Middle frontal gyrus (tissue), 1 donor: Measurements from ENCODE around the gene LGI4.

Experiments
- DNase-seq: peaks from one replicate; pipeline ENCODE4 v3.0.0-alpha.2; 2015; ENCODE audit warnings: low spot score; ENCODE audit errors: extremely low spot score

Gene LGI4

GRCh38 chr19:35134601-35135242 lies at the start of gene LGI4:
Gene LGI4, minus strand, starts transcription at chr19:35135059. Its CDS starts 379 bp downstream, at chr19:35134680.
- DNase-seq: no peak

- no peak for DNase-seq
Measured at GRCh38 chr19:35184267-35184666, 49.4 kb upstream of the LGI4 start.

DNA sequence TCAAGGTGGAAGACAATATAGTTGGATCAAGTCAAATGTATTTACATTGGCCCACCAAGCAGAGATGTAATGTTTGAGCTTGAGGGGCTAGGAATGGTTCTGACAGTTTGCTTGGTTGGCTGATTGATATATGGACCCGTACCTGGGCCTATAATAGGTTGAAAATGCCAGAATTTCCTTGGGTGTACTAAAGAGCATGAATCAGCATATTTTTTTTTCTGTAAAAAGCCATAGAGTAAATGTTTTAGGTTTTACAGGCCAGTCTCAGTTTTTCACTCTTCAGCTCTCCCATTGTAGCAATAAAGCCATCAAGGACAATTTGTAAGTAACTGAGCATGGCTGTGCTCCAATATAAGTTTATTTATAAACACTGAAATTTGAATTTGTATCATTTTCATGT lies 46.5 kb upstream of the LGI4 start:
- no peak for DNase-seq

GRCh38 chr19:35179830-35180229 lies 45.0 kb upstream of the LGI4 start:
- DNase-seq: no peak

- DNase-seq: no peak
Measured at GRCh38 chr19:35178701-35179100, 43.8 kb upstream of the LGI4 start.

DNA sequence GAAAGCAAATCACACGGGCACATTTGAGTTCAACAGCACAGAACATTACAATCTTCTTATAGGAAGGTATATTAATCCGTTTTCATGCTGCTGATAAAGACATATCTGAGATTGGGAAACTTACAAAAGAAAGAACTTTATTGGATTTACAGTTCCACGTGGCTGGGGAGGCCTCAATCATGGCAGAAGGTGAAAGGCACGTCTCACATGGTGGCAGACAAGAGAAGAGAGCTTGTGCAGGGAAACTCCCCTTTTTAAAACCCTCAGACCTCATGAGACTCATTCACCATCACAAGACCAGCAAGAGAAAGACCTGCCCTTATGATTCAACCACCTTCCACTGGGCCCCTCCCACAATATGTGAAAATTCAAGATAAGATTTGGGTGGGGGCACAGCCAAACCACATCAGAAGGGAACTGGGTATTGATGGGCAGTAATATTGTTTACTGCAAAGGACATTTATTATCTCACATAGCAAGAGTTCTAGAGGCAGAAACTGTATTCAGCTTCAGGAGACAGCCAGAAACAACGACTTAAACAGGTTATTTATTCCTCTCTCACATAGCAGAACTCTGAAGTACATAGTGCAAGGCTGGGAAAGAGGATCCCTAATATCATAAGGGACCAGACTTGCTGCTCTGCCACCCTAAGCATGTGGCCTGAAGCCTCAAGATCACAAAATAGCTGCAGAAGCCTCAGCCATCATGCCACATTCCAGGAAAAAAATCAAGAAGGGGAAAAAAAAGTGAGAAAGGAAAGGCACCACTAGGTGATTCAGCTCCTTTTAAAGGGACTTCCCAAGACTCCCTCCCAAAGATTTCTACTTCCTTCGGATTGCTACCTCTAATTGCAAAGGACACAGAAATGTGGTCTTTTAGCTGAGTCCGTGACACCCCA lies 42.8 kb upstream of the LGI4 start:
- no peak for DNase-seq

DNA sequence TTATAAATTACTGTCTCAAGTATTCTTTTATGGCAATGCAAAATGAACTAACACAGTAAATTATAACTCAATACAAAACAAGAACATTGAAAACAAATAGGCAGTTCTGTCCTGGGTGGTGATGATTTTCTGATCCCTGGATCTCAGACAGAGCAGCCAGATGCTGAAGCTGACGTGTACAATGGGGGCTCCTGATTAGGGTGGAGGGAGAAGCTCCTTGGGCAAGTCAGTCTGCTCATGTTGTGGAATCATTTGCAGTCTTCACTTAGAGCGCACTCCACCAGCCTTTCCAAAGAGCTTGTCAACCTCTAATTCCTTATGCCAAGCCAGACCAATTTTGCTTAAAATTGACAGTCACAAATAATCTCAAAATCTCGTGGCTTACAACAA lies 41.3 kb upstream of the LGI4 start:
- no peak for DNase-seq

DNA sequence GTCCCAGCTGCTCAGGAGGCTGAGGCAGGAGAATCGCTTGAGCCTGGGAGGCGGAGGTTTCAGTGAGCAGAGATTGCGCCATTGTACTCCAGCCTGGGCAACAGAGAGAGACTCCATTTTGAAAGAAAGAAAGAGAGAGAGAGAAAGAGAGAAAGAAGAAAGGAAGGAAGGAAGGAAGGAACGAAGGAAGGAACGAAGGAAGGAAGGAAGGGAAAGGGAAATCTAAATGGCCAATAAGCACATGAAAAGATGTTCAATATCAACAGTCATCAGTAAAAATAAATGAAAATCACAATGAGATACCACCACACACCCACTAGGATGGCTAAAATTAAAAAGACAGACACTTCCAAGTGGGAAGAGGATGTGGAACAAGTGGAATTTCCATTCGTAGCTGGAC lies 39.4 kb upstream of the LGI4 start:
- no peak for DNase-seq

DNA sequence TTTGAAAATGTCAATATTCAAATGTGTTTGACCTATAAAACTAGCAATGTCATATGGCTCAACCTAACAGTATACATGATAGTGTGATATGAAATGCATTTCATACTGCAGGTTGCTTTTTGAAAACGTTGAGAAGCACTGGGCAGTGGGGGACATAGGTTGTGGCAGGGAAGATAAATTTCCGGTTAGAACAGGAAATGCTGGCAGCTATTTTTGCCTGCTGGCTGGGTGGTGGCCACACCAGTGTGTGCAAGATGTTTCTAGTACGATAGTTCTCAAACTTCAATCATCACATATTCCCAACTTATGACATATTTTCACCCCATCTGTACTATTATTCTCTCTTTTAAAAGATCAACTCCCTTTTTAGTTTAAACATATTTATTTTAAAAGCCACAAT lies 36.9 kb upstream of the LGI4 start:
- no peak for DNase-seq

- no peak for DNase-seq
Measured at GRCh38 chr19:35170359-35171061, 35.7 kb upstream of the LGI4 start.

GRCh38 chr19:35169221-35169995 lies 34.5 kb upstream of the LGI4 start:
- no peak for DNase-seq

DNA sequence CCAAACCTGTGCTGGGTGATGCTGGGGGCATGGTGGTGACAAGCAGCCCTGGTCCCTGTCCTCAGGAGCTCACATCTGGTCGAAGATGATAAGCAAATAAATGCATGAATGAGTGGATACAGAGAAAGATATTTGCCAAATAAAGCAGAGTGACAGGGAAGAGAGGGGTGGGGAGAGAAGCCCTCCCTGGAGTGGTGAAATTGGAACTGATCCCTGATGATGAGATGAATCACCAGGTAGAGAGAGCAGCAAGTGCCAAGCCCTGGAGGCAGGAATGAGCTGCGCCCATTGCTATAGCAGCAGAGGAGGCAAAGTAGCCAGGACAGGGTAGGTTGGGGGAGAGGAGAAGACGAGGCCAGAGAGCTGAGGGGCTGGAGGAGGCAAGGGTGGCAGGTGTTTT lies 33.3 kb upstream of the LGI4 start:
- DNase-seq: no peak

DNA sequence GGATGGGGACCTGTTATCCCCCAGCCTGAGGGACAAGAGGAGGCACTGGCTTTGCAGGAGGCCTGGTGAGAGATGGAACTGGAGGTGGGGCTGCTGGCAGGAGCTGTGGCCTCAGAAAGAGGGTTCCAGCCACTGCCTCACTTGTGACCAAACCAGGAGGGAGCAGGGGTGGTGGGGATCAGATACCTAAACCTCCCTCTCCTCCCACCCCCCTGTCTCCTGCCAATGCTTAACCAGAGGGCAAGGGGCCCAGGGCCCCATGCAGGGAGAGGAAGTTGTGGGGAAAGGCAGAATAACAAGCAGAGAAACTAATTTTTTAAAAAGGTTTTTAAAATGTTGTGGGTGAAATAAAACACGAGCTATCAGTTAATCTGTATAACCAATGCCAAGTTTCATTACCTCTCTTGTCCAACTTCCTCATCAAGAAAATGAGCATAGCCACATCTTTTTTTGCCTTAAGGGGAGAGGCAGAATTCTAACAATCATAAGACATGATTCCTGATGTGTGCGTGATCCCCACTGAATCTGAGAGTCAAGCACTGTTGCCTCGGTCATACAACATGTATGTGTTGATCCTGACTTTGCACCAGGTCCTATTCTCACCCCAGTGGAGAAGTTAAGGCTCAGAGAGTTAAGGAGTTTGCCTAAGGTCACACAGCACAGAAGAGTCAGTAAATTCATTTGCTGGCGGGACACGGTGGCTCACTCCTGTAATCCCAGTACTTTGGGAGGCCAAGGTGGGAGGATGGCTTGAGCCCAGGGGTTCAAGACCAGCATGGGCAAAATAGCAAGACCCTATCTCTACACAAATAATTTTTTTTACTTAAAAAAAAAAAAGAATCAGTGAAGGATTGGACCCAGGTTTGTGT lies 32.6 kb upstream of the LGI4 start:
- DNase-seq: no peak

DNA sequence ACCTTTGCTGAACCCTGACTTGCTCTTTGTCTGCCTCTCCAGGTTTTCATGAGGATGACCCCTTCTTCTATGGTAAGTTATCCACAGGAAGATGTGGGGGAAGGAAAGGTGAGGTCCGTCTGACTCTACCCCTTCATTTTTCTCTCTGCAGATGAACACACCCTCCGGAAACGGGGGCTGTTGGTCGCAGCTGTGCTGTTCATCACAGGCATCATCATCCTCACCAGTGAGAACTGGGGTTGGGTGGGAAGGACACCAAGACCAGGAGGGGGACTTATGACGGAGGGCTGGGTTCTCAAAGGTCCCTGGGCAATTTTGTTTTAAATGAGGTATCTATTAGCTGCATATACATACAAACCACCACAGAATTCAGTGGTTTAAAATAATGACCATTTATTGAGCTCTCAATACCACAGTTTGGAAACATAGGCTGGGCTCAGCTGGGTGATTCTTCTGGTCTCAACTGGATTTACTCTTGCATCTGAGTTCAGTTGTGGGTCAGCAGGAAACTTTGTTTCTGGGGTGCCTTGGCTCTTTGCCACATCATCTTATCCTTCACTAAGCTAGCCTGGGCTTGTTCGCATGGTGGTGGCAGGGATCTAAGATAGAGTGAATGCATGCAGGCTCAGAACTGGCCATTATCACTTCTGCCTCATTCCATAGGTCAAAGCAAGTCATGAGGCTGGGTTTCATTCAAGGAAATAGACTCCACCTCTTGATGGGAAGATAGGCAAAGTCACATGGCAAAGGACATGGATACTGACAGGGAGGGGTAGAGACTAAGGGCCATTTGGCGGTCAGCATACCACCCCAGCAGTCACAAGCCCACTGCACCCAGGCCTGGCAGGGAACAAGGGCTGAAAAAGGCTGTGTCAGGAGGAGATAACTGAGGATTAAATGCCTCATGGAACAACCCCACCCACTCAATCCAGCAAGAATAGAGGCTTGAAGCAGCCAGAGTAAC lies 31.5 kb upstream of the LGI4 start:
- no peak for DNase-seq

DNA sequence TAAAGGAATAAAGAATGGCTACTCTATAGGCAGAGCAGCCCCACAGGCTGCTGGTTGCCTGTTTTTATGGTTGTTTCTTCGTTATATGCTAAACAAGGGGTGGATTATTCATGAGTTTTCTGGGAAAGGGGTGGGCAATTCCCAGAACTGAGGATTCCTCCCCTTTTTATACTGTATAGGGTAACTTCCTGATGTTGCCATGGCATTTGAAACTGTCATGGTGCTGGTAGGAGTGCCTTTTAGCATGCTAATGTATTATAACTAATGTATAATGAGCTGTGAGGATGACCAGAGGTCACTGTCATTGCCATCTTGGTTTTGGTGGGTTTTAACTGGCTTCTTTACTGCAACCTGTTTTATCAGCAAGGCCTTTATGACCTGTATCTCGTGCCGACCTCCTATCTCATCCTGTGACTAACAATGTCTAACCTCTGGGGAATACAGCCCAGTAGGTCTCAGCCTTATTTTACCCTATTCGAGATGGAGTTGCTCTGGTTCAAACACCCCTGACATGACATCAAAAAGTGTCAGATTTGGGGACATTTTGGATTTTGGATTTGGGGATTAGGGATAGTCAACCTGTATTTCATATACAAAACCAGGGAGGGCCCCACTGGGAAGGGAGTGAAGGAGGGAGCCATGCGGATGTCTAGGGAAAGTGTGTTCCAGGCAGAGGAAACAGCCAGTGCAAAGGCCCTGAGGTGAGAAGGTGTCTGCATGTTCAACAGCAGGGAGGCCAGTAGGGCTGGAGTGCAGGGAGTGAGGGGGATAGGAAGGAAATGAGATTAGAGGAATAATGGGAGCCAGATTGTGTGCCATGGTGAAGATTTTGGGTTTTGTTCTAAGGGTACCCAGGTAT lies 30.6 kb upstream of the LGI4 start:
- DNase-seq: no peak

GRCh38 chr19:35164418-35164817 lies 29.6 kb upstream of the LGI4 start:
- DNase-seq: no peak

- DNase-seq: no peak
Measured at GRCh38 chr19:35162471-35163326, 27.8 kb upstream of the LGI4 start.

DNA sequence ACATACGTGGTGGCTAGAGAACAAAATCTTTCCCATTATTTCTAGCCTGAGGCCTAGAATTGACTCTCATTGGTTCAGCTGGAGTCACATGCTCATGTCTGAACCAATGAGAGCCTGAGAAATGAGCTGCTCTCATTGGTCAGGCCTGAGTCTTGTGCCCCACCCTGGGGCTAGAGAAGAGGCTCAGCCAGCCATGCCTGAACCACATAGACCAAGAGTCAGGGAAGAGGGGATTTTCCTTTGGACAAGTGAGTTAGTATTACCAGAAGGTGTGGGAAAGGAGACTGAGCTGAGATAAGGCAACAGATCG lies 26.5 kb upstream of the LGI4 start:
- no peak for DNase-seq
